Lung microvascular endothelial cell (primary cell): Measurements from ENCODE around the gene LZTS2. TPM values are rescaled to one million over a fixed set of nuclear protein-coding genes. Genes with fewer than 3 reads are reported as not detected.
A peak's percentile ranks its signal among the peaks of the same experiment; 100 is the strongest.

Source experiments
- DNase-seq, 2 donors: peaks; one replicate each; pipeline versions ENCODE4 v3.0.0 to v3.0.0-alpha.2; 2010; ENCODE audit warnings: low read depth in 2 of 2
- total RNA-seq: library from RNA; depleted of rRNA; stranded (reverse); fragments of >200 nt; gene quantifications from 2 replicates; pipeline ENCODE4 v1.2.1, GENCODE V29; 2014

Gene LZTS2
- total RNA-seq, 1 donor from 2014 or later: 28.2 TPM

DNA sequence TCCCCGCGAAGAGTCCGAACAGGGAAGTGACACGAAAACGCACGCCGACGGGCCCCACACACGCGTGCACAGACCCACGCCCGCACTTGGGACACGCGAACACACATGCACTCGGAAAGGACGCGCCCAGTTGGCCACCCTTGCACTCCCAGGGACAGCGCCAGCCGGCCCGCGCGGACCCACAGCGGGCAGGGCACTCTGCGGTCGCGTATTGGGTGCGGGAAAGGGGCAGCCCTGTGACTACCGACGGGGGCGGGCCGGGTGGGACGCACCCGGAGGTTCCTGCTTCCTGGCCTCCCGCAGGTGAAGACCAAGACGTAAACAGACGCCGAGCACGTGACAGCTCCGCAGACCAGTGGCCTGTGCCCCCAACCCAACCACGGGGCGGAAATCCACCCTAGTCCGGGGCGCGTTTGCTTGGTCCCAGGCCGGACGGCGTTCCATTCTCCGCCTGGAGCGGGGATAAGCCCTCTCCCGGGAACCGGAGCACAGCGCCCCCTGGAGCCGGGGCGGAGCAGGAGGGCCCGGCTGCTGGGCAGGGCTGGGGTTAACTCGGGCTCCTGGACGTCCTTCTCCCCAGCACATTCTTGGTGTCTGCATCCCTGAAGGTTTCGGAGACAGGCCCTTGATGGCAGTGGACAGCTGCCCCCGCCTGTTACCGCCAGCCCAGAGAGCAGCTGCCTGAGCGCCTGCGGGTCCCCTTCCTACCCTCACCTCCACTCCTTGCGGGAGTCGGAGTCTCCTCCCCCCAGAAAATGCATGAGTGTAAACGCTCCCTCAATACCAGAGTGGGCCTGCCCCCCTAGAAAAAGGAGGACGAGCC, 2.0 kb upstream of the LZTS2 start:
- peak; percentile 68 to 77 for DNase-seq

DNA sequence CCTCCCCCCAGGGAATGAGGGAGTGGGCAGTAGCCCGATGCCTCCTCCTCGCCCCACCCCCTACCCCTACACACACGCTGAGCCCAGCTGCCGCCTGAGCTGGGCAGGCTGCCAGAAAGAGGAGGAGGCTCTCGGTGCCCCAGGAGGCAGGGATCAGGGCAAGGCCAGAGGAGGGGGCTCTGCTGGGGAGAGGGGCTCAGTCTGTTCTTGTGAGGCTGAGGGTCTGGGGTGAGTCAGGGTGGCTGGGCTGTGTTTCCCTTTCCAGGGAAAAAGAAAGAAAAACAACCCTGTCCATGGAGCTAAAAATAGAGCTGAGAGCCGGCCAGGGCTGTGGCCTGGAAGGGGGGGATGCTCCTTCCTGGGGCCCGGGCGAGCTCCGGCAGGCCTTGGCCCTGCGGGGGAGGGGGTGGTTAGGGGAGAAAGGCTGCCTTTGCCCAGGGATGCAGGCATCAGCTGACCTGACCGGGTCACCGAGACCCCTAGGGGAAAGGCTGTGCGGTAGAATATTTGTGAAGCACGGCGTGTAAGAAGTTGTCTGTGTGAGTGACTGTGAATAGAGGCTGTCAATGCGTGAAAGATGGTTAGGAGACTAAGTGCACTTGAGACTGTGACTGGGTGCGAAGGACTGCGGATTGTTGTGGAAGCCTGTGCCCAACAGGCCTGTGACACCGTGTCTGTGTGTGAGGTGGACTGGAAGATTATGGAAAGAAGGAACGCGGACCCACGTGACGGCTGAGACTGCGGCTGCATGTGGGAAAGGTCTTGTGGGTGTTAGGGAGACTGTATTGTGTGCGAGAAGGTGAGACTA, 1.2 kb upstream of the LZTS2 start:
- peak; percentile 64 to 74 for DNase-seq

DNA sequence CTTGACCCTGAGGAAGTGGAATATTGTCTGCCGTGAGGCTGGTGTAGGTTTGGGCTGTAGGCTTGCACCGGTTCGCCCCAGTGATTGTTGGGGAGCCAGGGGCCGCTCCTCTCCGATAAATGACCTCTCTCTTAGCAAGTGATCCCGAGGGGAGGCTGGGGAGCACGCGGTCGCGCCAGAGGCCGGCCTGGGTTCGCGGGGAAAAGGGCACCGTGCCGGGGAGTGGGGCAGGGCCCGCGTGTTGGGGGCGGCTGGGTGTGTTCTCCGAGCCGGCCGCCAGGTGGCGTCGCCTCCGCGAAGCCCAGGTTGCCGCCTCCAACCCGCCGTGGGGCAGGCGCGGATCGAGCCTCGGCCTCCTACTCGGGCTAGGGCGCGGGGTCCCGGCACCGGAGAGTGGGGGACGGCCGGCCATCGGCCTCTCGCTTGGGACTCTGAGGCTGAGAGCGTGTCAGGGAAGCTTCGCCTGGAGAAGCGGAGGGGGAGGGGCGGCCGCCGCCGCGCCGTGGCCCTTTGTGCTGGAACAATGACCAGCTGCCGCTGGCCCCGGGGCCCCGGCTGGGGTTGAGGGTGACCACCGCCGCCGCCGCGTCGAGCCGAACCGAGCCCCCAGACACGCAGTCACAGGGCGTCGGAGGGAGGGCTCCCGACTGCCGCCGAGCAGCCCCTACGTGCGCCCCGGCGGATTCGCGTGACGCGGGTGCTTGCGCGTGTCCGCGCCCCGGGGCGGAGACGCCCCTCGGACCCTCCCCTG, 442 bp upstream of the LZTS2 start:
- peak; percentile 80 to 87 for DNase-seq

DNA sequence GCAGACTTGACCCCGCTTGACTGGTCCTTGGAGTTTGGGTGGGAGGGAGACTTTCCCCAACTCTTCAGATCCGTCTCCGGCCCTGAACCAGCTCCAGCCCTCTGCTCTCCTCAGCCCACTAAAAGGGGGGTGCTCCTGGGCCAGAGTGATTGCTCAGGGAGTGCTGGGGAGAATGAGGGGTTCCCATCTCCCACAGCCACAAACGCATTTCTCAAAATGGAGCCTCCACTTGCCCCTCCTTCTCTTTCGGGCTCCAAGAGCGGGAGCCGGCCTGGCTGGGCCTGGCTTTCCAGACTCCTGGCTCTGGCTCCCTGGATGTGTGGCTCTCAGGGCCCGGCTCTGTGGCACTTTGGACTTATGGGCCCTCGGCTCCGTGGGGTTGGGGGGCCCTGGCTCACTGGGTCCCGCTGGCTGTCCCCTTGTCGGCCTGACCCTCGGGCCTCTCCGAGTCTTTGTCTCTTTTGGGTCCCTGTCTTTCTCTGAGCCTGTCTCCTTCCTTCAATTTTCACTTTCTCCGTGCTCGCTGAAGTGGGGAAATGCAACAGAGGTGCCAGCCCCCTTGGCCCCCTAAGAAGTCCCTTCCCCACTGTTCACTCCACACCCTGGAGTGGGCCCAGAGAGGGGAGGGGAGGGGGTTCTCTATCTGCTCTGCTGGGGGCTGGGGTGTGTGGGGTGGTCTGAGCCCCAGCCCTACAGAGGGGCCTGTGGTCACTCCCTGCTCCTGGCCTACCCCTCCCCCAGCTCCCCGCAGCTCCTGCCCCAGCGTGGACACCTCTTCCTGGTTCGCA, 713 bp downstream of the LZTS2 start:
- peak; percentile 31 to 34 for DNase-seq

DNA sequence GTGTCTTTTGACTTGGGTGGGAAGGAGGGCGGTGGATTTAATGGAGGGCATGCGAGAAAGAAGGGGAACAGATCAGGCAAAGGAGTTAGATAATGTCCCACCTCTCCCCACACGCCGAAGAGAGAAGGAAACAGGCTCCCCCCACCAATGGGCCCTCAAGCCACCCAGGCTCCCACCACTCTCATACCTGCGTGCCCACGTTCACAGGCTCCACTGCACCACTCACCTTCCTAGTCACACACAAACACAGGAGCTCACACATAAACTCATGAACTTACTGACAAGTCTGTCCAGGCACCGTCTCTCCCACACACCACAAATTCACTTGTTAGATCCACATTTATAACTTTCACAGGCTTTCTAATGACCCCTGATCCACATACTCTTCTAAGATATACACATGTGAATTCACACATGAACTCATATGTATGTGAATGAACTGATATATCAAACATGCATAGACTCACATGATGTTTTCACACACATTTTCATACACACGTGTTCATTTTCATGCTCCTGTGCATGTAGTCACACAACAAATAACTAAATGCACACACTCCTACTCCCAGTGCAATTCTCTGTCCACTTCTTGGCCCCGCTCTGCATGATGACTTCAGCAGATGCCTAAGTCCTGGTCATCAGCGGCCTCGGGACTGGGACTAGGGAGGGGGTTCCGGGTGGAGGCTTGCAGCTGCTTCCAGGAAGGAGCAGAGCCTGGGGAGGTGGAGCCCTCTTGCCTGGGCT, 1.5 kb downstream of the LZTS2 start:
- peak; percentile 51 to 97 for DNase-seq

DNA sequence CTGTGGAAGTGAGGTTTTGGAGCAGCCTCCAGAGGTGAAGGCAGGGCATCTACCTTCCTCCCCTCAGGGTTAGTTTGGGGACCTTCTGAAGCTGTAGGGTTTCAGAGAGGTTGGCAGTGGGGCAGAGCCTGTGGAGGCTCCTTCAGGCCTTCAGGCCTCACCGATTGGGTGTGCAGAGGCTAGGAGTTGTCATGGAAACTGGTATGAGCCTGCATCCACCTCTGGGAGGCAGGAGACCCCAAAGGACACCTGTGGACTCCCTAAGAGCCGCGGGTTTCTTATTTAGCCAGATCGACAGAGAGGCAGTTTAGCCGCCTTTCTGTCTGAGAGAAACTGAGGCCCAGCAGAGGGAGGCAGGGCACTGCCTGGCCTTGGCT, 2.0 kb downstream of the LZTS2 start:
- DNase-seq: no peak

DNA sequence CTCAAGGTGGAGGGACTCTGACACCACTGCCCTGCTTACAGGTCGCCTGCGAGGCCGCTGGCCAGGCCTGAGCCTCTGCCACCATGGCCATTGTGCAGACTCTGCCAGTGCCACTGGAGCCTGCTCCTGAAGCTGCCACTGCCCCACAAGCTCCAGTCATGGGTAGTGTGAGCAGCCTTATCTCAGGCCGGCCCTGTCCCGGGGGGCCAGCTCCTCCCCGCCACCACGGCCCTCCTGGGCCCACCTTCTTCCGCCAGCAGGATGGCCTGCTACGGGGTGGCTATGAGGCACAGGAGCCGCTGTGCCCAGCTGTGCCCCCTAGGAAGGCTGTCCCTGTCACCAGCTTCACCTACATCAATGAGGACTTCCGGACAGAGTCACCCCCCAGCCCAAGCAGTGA, 2.8 kb downstream of the LZTS2 start:
- no peak for DNase-seq

DNA sequence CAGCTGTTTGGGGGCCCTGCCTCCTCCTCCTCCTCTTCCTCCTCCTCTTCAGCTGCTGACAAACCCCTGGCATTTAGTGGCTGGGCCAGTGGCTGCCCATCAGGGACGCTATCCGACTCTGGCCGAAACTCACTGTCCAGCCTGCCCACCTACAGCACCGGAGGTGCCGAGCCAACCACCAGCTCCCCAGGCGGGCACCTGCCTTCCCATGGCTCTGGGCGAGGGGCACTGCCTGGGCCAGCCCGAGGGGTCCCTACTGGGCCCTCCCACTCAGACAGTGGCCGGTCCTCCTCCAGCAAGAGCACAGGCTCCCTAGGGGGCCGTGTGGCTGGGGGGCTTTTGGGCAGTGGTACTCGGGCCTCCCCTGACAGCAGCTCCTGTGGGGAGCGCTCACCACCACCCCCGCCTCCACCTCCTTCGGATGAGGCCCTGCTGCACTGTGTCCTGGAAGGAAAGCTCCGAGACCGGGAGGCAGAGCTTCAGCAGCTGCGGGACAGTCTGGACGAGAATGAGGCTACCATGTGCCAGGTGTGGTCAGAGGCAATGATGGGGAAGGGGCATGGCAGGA, 4.1 kb downstream of the LZTS2 start:
- no peak for DNase-seq

DNA sequence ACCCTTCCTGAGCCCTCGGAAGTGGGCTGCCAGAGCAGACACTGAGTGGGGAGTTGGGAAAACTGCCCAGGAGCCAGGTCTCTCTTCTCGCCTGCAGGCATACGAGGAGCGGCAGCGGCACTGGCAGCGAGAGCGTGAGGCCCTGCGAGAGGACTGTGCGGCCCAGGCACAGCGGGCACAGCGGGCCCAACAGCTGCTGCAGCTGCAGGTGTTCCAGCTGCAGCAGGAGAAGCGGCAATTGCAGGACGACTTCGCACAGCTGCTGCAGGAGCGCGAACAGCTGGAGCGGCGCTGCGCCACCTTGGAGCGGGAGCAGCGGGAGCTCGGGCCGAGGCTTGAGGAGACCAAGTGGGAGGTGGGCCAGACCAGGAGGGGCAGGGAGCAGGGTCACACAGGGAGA, 5.8 kb downstream of the LZTS2 start:
- DNase-seq: no peak

DNA sequence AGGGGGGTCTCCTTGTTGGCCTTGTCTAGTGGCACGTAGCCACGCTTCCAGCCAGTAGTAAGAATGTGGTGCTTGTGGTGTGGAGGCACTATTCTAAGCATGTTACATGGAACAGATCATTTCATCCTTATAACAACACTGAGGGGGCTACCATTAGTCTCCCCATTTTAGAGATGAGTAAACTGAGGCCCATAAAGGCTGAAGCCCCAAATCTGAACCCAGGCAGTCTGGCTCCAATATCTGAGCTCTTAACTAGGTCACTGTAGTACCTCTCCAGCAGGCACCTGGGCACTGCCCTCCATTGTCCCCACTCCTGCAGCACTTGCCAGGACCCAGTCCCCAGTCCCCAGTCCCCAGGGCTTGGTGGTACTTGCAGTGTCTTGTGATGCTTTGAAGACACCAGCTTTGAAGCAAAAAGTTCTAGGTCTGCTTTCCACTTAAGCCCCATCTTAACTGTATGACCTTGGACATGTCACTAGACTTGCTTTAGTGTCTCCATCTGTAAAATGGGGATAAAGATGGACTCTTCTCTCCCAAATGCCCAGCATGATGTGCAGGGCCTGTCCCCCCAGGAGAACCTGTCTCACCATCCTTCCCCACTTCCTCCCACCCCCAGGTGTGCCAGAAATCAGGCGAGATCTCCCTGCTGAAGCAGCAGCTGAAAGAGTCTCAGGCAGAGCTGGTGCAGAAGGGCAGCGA, 6.4 kb downstream of the LZTS2 start:
- no peak for DNase-seq

DNA sequence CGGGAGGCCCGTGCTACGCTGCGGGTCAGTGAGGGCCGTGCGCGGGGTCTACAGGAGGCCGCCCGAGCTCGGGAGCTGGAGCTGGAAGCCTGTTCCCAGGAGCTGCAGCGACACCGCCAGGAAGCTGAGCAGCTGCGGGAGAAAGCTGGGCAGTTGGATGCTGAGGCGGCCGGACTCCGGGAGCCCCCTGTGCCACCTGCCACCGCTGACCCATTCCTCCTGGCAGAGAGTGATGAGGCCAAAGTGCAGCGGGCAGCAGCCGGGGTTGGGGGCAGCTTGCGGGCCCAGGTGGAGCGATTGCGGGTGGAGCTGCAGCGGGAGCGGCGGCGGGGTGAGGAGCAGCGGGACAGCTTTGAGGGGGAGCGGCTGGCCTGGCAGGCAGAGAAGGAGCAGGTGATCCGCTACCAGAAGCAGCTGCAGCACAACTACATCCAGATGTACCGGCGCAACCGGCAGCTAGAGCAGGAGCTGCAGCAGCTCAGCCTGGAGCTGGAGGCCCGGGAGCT, 7.0 kb downstream of the LZTS2 start:
- DNase-seq: no peak

DNA sequence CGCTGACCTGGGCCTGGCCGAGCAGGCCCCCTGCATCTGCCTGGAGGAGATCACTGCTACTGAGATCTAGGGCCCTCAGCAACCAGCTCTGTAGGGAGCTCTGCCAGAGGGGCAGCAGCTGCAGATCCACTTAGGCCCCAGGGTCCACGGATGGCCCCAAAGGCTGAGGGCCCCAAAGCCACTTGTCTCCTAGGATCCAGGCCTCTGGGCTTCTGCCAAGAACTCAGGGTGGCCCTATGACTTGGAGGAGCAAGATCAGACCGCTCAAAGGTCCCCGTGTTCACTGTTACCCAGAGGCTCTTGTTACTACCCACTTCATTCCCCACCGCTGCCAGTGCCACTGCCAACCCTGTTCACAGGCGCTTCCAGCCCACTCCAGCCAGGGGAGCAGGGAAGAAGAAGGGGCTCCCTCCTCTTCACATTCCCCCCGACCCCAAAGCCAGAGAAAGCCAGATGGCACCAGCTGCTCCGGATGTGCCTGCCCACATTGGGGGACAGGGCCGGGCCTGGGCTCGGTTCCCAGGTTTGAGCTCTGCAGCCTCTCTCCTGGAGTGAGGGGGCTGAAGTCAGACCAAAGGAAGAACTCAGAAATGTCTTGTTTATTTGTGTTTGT, 7.6 kb downstream of the LZTS2 start:
- no peak for DNase-seq

DNA sequence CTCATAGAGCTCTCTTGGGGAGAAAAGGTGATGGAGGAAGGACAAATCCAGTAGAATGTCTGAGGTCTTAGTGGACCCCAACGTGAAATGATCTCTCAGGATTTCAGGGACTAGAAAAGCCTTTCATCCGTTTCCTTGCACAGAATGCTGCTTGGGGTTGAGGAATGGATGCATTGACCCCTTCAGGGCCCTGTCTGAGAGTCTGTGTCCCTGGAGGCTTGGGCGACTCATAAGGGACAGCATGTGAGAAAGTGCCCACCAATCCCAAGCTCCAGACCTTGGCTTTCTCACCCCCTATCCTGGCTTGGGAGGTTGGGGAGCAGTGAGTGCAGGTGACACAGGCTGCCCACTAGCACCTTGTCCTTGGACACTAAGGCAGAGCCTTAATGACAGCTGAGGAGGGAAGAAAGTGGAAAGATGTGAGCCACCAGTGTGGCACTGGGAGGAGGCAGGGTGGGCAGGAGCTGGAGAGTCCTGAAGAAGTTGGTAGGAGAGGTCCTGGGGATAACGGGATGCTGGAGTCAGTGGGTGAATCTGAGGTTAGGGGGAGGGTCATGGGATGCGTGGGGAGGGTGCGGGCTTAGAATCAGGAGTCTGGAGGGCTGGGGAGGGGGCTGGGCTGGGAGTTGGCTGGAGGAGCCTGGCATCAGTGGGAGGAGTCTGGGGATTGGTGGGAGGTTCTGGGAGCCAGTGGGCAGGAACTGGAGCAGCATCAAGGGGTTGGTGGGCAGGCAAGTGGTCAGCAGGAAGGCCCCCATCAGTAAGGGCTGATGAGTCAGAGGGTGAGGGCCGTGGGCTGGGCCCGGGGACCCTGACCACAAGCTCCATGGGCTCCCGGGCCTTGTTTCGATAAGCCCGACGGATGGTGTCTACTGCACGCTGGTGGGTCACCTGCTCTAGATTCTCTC, 8.6 kb downstream of the LZTS2 start:
- no peak for DNase-seq

DNA sequence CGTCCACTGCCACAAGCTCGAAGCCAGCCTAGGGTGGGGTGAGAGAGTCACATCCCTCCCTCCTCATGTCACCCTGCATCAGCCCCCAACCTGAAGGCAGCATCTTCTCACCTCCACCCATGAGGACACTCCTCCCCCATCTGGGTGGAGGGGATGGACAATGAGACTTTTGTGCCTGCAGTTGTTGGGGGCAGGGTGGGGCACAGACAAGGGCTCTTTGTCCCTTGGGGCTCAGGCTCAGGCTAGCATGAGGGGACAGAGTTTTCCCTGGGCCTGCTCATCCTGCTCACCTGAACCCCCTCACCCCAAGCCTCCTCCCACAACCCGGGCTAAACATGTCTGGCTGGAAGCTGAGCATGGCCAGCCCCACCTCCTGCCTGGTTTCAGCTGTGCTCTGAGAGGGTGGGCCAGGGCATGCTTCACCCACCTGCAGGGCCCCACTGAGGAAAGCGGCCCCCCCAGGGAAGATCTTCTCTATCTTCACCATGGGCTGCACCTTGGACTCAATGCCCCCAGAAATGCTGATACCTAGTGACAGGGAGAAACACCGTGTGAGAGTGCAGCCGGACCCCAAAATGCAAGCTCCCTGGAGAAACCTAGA, 9.3 kb downstream of the LZTS2 start:
- no peak for DNase-seq

DNA sequence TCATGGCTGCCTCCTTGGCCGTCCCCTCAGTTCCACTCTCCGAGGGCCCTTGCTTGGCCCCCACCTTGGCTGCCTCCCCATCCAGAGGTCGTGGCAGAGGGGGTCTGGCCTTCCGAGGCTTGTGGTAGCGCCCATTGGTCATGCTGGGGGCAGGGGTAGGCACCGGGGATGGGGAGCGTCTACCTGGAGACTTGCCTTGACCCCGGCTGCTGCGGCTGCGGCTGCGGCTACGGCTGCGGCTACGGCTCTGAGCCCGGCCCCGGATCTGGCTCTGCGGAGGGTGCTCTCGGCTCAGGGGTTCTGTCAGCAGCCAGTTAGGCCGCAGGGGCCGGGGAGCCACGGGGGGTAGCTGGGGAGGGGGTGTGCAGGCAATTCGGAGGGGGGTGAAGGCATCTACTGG, 10.7 kb downstream of the LZTS2 start:
- no peak for DNase-seq

DNA sequence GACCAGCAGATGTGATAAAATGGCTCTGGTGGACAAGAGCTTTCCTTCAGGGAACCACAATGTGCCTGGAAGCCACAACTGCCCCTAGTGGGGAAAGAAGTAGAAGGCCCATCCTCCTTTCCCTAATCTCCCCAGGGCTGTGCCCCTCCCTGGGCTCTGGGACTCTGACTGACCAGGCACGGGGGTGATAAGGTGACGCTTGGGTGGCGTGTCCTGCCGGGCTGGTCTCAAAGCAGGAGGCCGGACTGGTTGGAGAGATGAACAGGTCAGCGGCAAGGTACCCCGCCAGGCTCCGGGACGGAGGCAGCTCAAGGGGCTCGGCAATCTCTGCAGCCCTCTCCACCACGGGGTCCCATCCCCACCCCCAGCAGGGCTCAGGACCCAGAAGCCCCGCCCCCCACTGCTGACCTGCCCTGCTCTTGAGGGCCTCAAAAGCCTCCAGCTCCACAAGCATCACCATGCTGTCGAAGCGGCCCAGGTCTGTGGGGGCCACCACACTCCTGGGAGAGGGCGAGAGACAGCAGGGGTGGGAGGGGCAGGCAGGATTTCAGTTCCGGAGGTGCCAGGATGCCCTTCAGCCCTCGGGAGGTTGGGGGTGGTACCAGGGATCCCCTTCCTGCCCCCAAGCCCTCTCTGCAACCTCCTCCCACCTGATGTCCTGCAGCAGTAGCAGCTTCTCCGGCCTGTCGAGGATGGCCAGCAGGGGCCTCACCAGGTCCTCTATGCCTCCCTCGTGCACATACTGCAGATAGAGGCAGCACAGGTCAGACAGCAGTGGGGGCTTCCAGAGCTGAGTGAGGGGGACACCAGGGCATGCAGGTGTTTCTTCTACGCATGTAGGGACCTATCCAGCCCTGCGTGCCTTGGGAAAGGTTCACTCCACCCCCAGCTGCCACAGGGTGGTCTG, 12.2 kb downstream of the LZTS2 start:
- peak in 1 of 2 donors; percentile 30 for DNase-seq
